ENCODE measurements around the gene PNPLA6. TPM values are rescaled to one million over a fixed set of nuclear protein-coding genes. Genes with fewer than 3 reads are reported as not detected.

The PNPLA6 gene
- total and polyA plus RNA-seq, 4 donors = 41.8 to 267 (median 122) TPM

GRCh38 chr19:7509625-7510024 lies 25.9 kb upstream of the PNPLA6 start:
- ATAC-seq (ENCODE audit: insufficient read depth, low FRiP score) = no peak
- H3K36me3 ChIP-seq (ENCODE audit: control insufficient read depth in 4 of 4, insufficient read depth in 4 of 4, low read length in 4 of 4) = no peaks in the 10 kb centered on the region
- WGBS, 2 donors = 33 to 36% methylated on average over 3 of the region's 3 CpGs
- H3K9ac ChIP-seq (ENCODE audit: insufficient read depth in 1 of 2, low read length in 2 of 2) = no peak overlapping the region
- peaks cover 0 to 10% (median 0%) of the 10 kb centered on the region in 5 donors for H3K4me1 ChIP-seq (ENCODE audit: control insufficient read depth in 5 of 5, insufficient read depth in 5 of 5, low read length in 5 of 5)
- H3K27me3 ChIP-seq (ENCODE audit: control insufficient read depth in 3 of 3, insufficient read depth in 3 of 3, low read length in 2 of 3) = no peaks in the 10 kb centered on the region
- TF ChIP-seq, protein P1, sequence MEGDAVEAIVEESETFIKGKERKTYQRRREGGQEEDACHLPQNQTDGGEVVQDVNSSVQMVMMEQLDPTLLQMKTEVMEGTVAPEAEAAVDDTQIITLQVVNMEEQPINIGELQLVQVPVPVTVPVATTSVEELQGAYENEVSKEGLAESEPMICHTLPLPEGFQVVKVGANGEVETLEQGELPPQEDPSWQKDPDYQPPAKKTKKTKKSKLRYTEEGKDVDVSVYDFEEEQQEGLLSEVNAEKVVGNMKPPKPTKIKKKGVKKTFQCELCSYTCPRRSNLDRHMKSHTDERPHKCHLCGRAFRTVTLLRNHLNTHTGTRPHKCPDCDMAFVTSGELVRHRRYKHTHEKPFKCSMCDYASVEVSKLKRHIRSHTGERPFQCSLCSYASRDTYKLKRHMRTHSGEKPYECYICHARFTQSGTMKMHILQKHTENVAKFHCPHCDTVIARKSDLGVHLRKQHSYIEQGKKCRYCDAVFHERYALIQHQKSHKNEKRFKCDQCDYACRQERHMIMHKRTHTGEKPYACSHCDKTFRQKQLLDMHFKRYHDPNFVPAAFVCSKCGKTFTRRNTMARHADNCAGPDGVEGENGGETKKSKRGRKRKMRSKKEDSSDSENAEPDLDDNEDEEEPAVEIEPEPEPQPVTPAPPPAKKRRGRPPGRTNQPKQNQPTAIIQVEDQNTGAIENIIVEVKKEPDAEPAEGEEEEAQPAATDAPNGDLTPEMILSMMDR (IDR thresholded peaks at IDR 0.05; ENCODE audit: control extremely low read depth, extremely low read depth) = no peak
- no peaks in the 10 kb centered on the region for H3K9me3 ChIP-seq (ENCODE audit: control insufficient read depth in 4 of 4, insufficient read depth in 3 of 4, low read length in 3 of 4)
- no peak for DNase-seq
- no peak overlapping the region for H3K27ac ChIP-seq (ENCODE audit: low read depth in 1 of 2, low read length in 1 of 2)
- no peak overlapping the region for H3K4me3 ChIP-seq

DNA sequence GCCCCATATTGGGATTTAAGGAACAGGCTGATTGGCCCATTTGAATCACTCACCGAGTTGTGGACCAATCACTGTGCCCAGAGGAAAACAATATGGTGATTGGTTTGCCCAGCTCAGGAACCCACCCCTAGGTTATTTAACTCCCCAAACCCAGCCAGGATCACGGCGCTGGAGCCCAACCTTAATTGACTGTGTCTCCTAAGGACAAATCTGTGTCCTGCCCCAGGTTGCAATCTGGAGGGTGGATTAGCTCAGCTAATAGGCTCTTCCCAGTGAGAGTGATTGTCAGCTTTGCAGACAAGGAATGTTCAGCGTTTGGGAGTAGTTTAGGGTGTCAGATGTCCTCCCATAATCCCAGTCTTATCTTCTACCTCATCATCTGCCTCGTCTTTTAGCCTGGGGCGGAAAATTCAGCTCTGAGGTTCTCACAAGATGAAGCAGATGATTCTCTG lies 23.1 kb upstream of the PNPLA6 start:
- TF ChIP-seq, protein P1 (IDR thresholded peaks at IDR 0.05; ENCODE audit: control extremely low read depth, extremely low read depth) = no peak
- Histone ChIP-seq H3K4me3 (no peak overlapping the region), H3K27me3 (ENCODE audit: control insufficient read depth in 3 of 3, insufficient read depth in 3 of 3, low read length in 2 of 3) (no peaks in the 10 kb centered on the region), H3K9me3 (ENCODE audit: control insufficient read depth in 4 of 4, insufficient read depth in 3 of 4, low read length in 3 of 4) (no peaks in the 10 kb centered on the region), H3K27ac (ENCODE audit: low read depth in 1 of 2, low read length in 1 of 2) (no peak overlapping the region), H3K4me1 (ENCODE audit: control insufficient read depth in 5 of 5, insufficient read depth in 5 of 5, low read length in 5 of 5) (peaks cover 0 to 20% (median 13%) of the 10 kb centered on the region in 5 donors), H3K9ac (ENCODE audit: insufficient read depth in 1 of 2, low read length in 2 of 2) (no peak overlapping the region), H3K36me3 (ENCODE audit: control insufficient read depth in 4 of 4, insufficient read depth in 4 of 4, low read length in 4 of 4) (no peaks in the 10 kb centered on the region)
- ATAC-seq (ENCODE audit: insufficient read depth, low FRiP score) (no peak), DNase-seq (no peak)
- whole genome bisulfite sequencing, 2 donors = 60 to 71% methylated on average over 6 of the region's 6 CpGs

- H3K36me3 ChIP-seq (ENCODE audit: control insufficient read depth in 4 of 4, insufficient read depth in 4 of 4, low read length in 4 of 4) = peaks cover 0 to under 1% (median under 1%) of the 10 kb centered on the region in 4 donors
- 91 to 94% methylated on average over 5 of the region's 5 CpGs for WGBS, 2 donors
- no peak overlapping the region for H3K9ac ChIP-seq (ENCODE audit: insufficient read depth in 1 of 2, low read length in 2 of 2)
- H3K4me3 ChIP-seq = no peak overlapping the region
- H3K9me3 ChIP-seq (ENCODE audit: control insufficient read depth in 4 of 4, insufficient read depth in 3 of 4, low read length in 3 of 4) = no peaks in the 10 kb centered on the region
- no peak for ATAC-seq (ENCODE audit: insufficient read depth, low FRiP score)
- H3K4me1 ChIP-seq (ENCODE audit: control insufficient read depth in 5 of 5, insufficient read depth in 5 of 5, low read length in 5 of 5) = peaks cover 0 to 20% (median 7%) of the 10 kb centered on the region in 5 donors
- H3K27me3 ChIP-seq (ENCODE audit: control insufficient read depth in 3 of 3, insufficient read depth in 3 of 3, low read length in 2 of 3) = no peaks in the 10 kb centered on the region
- DNase-seq = no peak
- no peak overlapping the region for H3K27ac ChIP-seq (ENCODE audit: low read depth in 1 of 2, low read length in 1 of 2)
- TF ChIP-seq, protein P1 (IDR thresholded peaks at IDR 0.05; ENCODE audit: control extremely low read depth, extremely low read depth) = no peak
These were observed 21.5 kb upstream of the PNPLA6 start for GRCh38 chr19:7513809-7514642.
